H1 (cell line): ENCODE results near the gene GABRB2. TPM values are rescaled to one million over a fixed set of nuclear protein-coding genes. Genes with fewer than 3 reads are reported as not detected.

Experiments
- CTCF ChIA-PET: fragments of 300-600 bp; sonication (Branson Sonifier 250); formaldehyde crosslinking; loops from one replicate; lab custom pipeline; 2021; ENCODE audit not compliant: partially characterized antibody; lab: Charles Lee
- POLR2A ChIA-PET: fragments of 300-600 bp; sonication (Branson Sonifier 250); formaldehyde crosslinking; loops from one replicate; lab custom pipeline; 2021; ENCODE audit warnings: inconsistent platforms; ENCODE audit not compliant: partially characterized antibody; lab: Charles Lee
- DNase-seq, 2 experiments: peaks; one replicate each; pipeline versions ENCODE4 v3.0.0 to v3.0.0-alpha.2; 2010 to 2022; ENCODE audit warnings: low spot score in 2 of 2, low read depth in 1 of 2, mixed read lengths in 1 of 2
- FAIRE-seq: peaks from 2 replicates; lab custom pipeline; 2011; peaks lifted over from hg19 to GRCh38; lab: Jason Lieb, UNC
- H2AFZ ChIP-seq: 2 replicates; pipeline ENCODE4 v1.8.1; 2012; ENCODE audit warnings: low read length, inconsistent platforms
- H2AK5ac ChIP-seq: 2 replicates; pipeline ENCODE4 v1.6.1; 2013; ENCODE audit warnings: low read depth, low read length
- H2BK120ac ChIP-seq: replicated peaks from 2 replicates; pipeline ENCODE3; 2013; ENCODE audit warnings: low read depth, low read length, inconsistent platforms
- H2BK12ac ChIP-seq: 2 replicates; pipeline ENCODE4 v1.6.1; 2013; ENCODE audit warnings: low read depth, low read length
- H2BK15ac ChIP-seq: 2 replicates; pipeline ENCODE4 v1.6.1; 2013; ENCODE audit warnings: low read length
- H2BK20ac ChIP-seq: 2 replicates; pipeline ENCODE4 v1.6.1; 2013; ENCODE audit warnings: low read length
- H2BK5ac ChIP-seq: 2 replicates; pipeline ENCODE4 v1.6.1; 2013; ENCODE audit warnings: low read depth, low read length
- H3K14ac ChIP-seq: 2 replicates; pipeline ENCODE4 v1.6.1; 2013; ENCODE audit warnings: inconsistent platforms; ENCODE audit not compliant: insufficient read length
- H3K18ac ChIP-seq: 2 replicates; pipeline ENCODE4 v1.6.1; 2013; ENCODE audit warnings: low read length; ENCODE audit errors: extremely low read depth
- H3K23ac ChIP-seq: 2 replicates; pipeline ENCODE4 v1.6.1; 2013; ENCODE audit warnings: inconsistent platforms; ENCODE audit not compliant: insufficient read length
- H3K23me2 ChIP-seq: 2 replicates; pipeline ENCODE4 v1.6.1; 2013; ENCODE audit warnings: low read depth, low read length
- H3K27ac ChIP-seq: 2 replicates; pipeline ENCODE4 v1.6.1; 2011; ENCODE audit warnings: low read depth, low read length, inconsistent platforms
- H3K27me3 ChIP-seq, 4 experiments: replicated peaks in 1 of 4; 1 replicate in 1 of 4; 2 replicates in 3 of 4; pipeline versions ENCODE4 v1.6.1 to v1.8.1; 2011 to 2013; ENCODE audit warnings: low read length in 3 of 4, mild to moderate bottlenecking in 3 of 4, inconsistent platforms in 2 of 4, mixed read lengths in 2 of 4, moderate library complexity in 1 of 4; ENCODE audit not compliant: control insufficient read depth in 3 of 4, insufficient read depth in 3 of 4; ENCODE audit errors: extremely low read depth in 1 of 4
- H3K36me3 ChIP-seq, 4 experiments: 2 replicates each; pipeline versions ENCODE4 v1.6.1 to v1.8.1; 2011 to 2013; ENCODE audit warnings: mild to moderate bottlenecking in 4 of 4, low read length in 3 of 4, moderate library complexity in 2 of 4, control low read depth in 1 of 4, inconsistent platforms in 1 of 4; ENCODE audit not compliant: insufficient read depth in 4 of 4, control insufficient read depth in 2 of 4
- H3K4ac ChIP-seq: replicated peaks from 2 replicates; pipeline ENCODE3; 2013; ENCODE audit warnings: low read length, low read depth, mixed read lengths, inconsistent platforms; ENCODE audit not compliant: insufficient read length
- H3K4me1 ChIP-seq, 4 experiments: replicated peaks in 1 of 4; 1 replicate in 1 of 4; 2 replicates in 3 of 4; pipeline versions ENCODE4 v1.6.1 to v1.8.1; 2011 to 2013; ENCODE audit warnings: low read length in 3 of 4, inconsistent platforms in 2 of 4, mixed read lengths in 1 of 4; ENCODE audit not compliant: insufficient read depth in 4 of 4, control insufficient read depth in 3 of 4
- H3K4me2 ChIP-seq, 2 experiments: 2 replicates each; pipeline versions ENCODE4 v1.6.1 to v1.8.1; 2011 to 2013; ENCODE audit warnings: low read depth in 2 of 2, low read length in 2 of 2, control low read depth in 1 of 2, inconsistent platforms in 1 of 2, mild to moderate bottlenecking in 1 of 2; ENCODE audit not compliant: insufficient read depth in 1 of 2
- H3K4me3 ChIP-seq, 4 experiments: fragments of 200-600, 300-600 bp in 1 of 4; sonication (generic), shearing (Covaris generic), sonication (Bioruptor Twin) in 1 of 4; 2 replicates each; pipeline versions ENCODE4 v1.5.1 to v1.8.1; 2011 to 2016; ENCODE audit warnings: low read length in 4 of 4, low read depth in 3 of 4, control low read depth in 2 of 4, inconsistent platforms in 2 of 4, mild to moderate bottlenecking in 2 of 4, mixed read lengths in 1 of 4, moderate library complexity in 1 of 4; ENCODE audit not compliant: insufficient read depth in 2 of 4; ENCODE audit errors: extremely low read depth in 1 of 4
- H3K56ac ChIP-seq: replicated peaks from 2 replicates; pipeline ENCODE3; 2013; ENCODE audit warnings: low read depth, mild to moderate bottlenecking, mixed read lengths, low read length, inconsistent platforms; ENCODE audit not compliant: insufficient read length
- H3K79me1 ChIP-seq: 2 replicates; pipeline ENCODE4 v1.6.1; 2013; ENCODE audit warnings: low read depth, low read length, control low read depth
- H3K79me2 ChIP-seq, 2 experiments: 2 replicates each; pipeline versions ENCODE4 v1.6.1 to v1.8.1; 2012 to 2013; ENCODE audit warnings: low read length in 2 of 2, mild to moderate bottlenecking in 2 of 2, inconsistent platforms in 1 of 2; ENCODE audit not compliant: insufficient read depth in 2 of 2, control insufficient read depth in 1 of 2
- H3K9ac ChIP-seq, 4 experiments: replicated peaks in 1 of 4; 1 replicate in 1 of 4; 2 replicates in 3 of 4; pipeline versions ENCODE4 v1.6.1 to v1.8.1; 2011 to 2013; ENCODE audit warnings: low read depth in 3 of 4, low read length in 3 of 4, control low read depth in 2 of 4, mild to moderate bottlenecking in 2 of 4, moderate library complexity in 2 of 4, inconsistent platforms in 1 of 4; ENCODE audit errors: extremely low read depth in 1 of 4
- H3K9me3 ChIP-seq, 2 experiments: 2 replicates each; pipeline versions ENCODE4 v1.6.1 to v1.8.1; 2012 to 2013; ENCODE audit warnings: mild to moderate bottlenecking in 2 of 2, moderate library complexity in 2 of 2, control low read depth in 1 of 2, inconsistent platforms in 1 of 2, low read depth in 1 of 2, low read length in 1 of 2, mixed read lengths in 1 of 2; ENCODE audit not compliant: insufficient read depth in 2 of 2
- H4K20me1 ChIP-seq, 2 experiments: replicated peaks in 1 of 2; 2 replicates each; pipeline versions ENCODE3 to v1.8.1; 2011 to 2013; ENCODE audit warnings: inconsistent platforms in 2 of 2, low read length in 2 of 2, mild to moderate bottlenecking in 1 of 2; ENCODE audit not compliant: insufficient read depth in 2 of 2, control insufficient read depth in 1 of 2
- H4K5ac ChIP-seq: 2 replicates; pipeline ENCODE4 v1.6.1; 2013; ENCODE audit warnings: low read length, low read depth, mixed read lengths, inconsistent platforms; ENCODE audit not compliant: insufficient read length
- H4K8ac ChIP-seq: 2 replicates; pipeline ENCODE4 v1.8.0; 2013; ENCODE audit warnings: mild to moderate bottlenecking, moderate library complexity, low read length, inconsistent platforms; ENCODE audit not compliant: insufficient read depth; ENCODE audit errors: extremely low read depth
- H4K91ac ChIP-seq: replicated peaks from 2 replicates; pipeline ENCODE3; 2013; ENCODE audit warnings: low read length, mixed read lengths, inconsistent platforms; ENCODE audit not compliant: insufficient read length
- ASH2L ChIP-seq: fragments of 200-600, 300-600 bp; sonication (generic); IDR thresholded peaks from one replicate; pipeline ENCODE4 v1.7.1; 2017; ENCODE audit warnings: low read length
- BACH1 ChIP-seq: IDR thresholded peaks from 2 replicates; pipeline ENCODE4 v1.6.1; 2012; ENCODE audit warnings: low read length, improper control_type of control experiment
- CTBP2 ChIP-seq: IDR thresholded peaks from 2 replicates; pipeline ENCODE4 v1.7.0; 2011; ENCODE audit warnings: borderline replicate concordance, mild to moderate bottlenecking, moderate library complexity, mixed read lengths, low read length; ENCODE audit not compliant: insufficient read depth, insufficient read length
- POLR2A ChIP-seq, 2 experiments: IDR thresholded peaks; 1 replicate in 1 of 2; 2 replicates in 1 of 2; pipeline ENCODE4 v1.6.1; 2011; ENCODE audit warnings: low read depth in 2 of 2, low read length in 2 of 2, mild to moderate bottlenecking in 2 of 2; ENCODE audit errors: control extremely low read depth in 1 of 2
- RFX5 ChIP-seq: IDR thresholded peaks from 2 replicates; pipeline ENCODE4 v1.6.1; 2011; ENCODE audit warnings: low read depth, low read length, improper control_type of control experiment, borderline replicate concordance
- SP2 ChIP-seq: IDR thresholded peaks from 2 replicates; pipeline ENCODE4 v1.6.1; 2012; ENCODE audit warnings: mild to moderate bottlenecking, low read length, inconsistent platforms
- TCF12 ChIP-seq: IDR thresholded peaks from 2 replicates; pipeline ENCODE4 v1.6.1; 2011; ENCODE audit warnings: low read depth, mild to moderate bottlenecking, low read length
- WGBS, 2 experiments: shearing (Covaris generic) in 1 of 2; methylation state at CpG; one replicate each; pipeline versions ENCODE4 v1.1.6 to v1.1.7; 2013 to 2015; ENCODE audit warnings: low lambda C conversion rate in 2 of 2, mixed read lengths in 2 of 2, inconsistent platforms in 1 of 2, low coverage in 1 of 2, missing lambda C conversion rate in 1 of 2; ENCODE audit not compliant: insufficient replicate concordance in 2 of 2, insufficient coverage in 1 of 2, insufficient read length in 1 of 2; ENCODE audit errors: extremely low coverage in 1 of 2, missing lambda C conversion rate in 1 of 2; 5-methylcytosine and 5-hydroxymethylcytosine counted together
- polyA plus RNA-seq, 7 experiments: library from polyadenylated mRNA; depleted of rRNA in 3 of 7; stranded (reverse) in 5 of 7; unstranded in 2 of 7; fragments of >200 nt in 5 of 7; fragments of 200-250 nt in 2 of 7; gene quantifications; 1 replicate in 5 of 7; 2 replicates in 1 of 7; 4 replicates in 1 of 7; pipeline versions ENCODE4 v1.2.1 to v1.2.3, GENCODE V29; 2011 to 2013; ENCODE audit warnings: missing spikeins in 2 of 7, mixed read lengths in 2 of 7
- total RNA-seq: library from RNA; stranded (reverse); fragmentation: NEBNext Ultra II Directional; extraction: Animal tissue kit (Norgen Biotek cat#: 25700); gene quantifications from 2 replicates; pipeline ENCODE4 v1.2.1, GENCODE V29; 2021

Gene GABRB2
- total and polyA plus RNA-seq, 2 of the 8 experiments (the other 6 are each of a cell fraction or from before 2014, with no cell fraction given) = 0.54 to 1.9 TPM

DNA sequence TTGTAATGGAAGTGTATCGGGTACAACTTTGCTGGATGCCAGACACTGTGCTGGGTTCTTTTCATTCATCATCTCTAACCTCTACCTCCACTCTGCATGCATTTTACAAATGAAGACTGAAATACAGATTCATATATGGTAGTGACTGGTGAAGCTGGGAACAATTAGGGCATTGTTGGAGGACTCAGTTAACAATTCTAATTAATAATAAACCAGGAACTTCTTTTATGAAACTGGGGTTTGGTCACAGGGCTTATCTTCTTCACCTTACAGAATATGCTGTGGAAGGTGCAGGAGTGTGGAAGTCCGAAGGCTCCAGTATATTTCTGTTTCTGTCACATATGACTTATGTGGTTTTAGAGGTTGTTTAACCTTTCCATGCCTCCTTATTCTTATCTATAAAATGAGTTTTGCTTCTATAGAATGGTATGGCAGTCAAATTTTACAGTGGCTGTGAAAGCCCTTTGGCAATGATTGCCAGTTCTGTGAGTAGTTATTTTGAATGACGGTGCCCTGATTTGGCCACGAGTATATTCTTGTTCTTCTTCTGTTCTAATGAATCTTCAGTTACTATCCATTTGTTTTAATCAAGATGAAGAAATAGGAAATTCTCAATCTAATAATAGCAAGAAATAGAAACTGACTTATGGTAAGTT, 284.7 kb downstream of the GABRB2 start:
- Histone ChIP-seq H2AK5ac (no peak overlapping the region), H3K4me1 (peaks cover 0 to 2% (median 0%) of the 10 kb centered on the region in 4 experiments; a peak in 3 of 7 replicates), H2BK20ac (no peak overlapping the region), H3K9ac (no peak overlapping the region), H4K8ac (no peak overlapping the region), H3K4me2 (no peak overlapping the region), H2BK15ac (no peak overlapping the region), H3K27ac (no peak overlapping the region), H3K79me2 (no peaks in the 10 kb centered on the region), H2BK120ac (no peak overlapping the region), H2BK5ac (no peak overlapping the region), H4K5ac (no peak overlapping the region), H3K14ac (no peak overlapping the region), H2BK12ac (no peak overlapping the region), H3K36me3 (no peaks in the 10 kb centered on the region), H2AFZ (no peak overlapping the region), H3K27me3 (no peaks in the 10 kb centered on the region; a peak in 1 of 7 replicates), H3K4me3 (no peak overlapping the region), H3K4ac (no peak overlapping the region), H3K56ac (no peak overlapping the region), H3K23ac (no peak overlapping the region), H4K20me1 (no peaks in the 10 kb centered on the region), H3K9me3 (no peaks in the 10 kb centered on the region), H3K18ac (no peak overlapping the region), H4K91ac (no peak overlapping the region), H3K23me2 (no peaks in the 10 kb centered on the region), H3K79me1 (no peaks in the 10 kb centered on the region)
- TF ChIP-seq RFX5 = no peak
- no peak for TF ChIP-seq SP2
- no peak for TF ChIP-seq POLR2A (IDR thresholded peaks at IDR 0.05; ENCODE audit: control extremely low read depth in 1 of 2, low read depth in 2 of 2, low read length in 2 of 2)
- TF ChIP-seq CTBP2 = no peak
- TF ChIP-seq BACH1 = no peak
- TF ChIP-seq ASH2L = no peak
- no peak for TF ChIP-seq TCF12
- WGBS, 2 experiments = 99% methylated on average over 4 of the region's 4 CpGs; no CpG with 5 or more reads in 1 of the 2 experiments
- CTCF ChIA-PET = no interaction called here
- FAIRE-seq (no peak), DNase-seq (no peak)
- POLR2A ChIA-PET = no interaction called here
